GM18873 (cell line): ENCODE results near the gene HDLBP.
"Not testable (repeated sequence)": the region's sequence is repeated elsewhere in the genome, so short reads cannot be mapped to it uniquely, and the experiment has no call there.

ENCODE experiments used
- ATAC-seq: cut with Tn5 transposase; IDR thresholded peaks from one replicate; pipeline ENCODE4 v1.9.1; 2021; ENCODE audit warnings: mild to moderate bottlenecking, moderate library complexity, moderate number of reproducible peaks; ENCODE audit not compliant: unreplicated experiment, low FRiP score

The HDLBP gene

GRCh38 chr2:241278306-241278705, 37.2 kb downstream of the HDLBP start:
- not testable (repeated sequence) for ATAC-seq

- ATAC-seq = no peak
Observed at GRCh38 chr2:241275910-241276309, 39.6 kb downstream of the HDLBP start.

DNA sequence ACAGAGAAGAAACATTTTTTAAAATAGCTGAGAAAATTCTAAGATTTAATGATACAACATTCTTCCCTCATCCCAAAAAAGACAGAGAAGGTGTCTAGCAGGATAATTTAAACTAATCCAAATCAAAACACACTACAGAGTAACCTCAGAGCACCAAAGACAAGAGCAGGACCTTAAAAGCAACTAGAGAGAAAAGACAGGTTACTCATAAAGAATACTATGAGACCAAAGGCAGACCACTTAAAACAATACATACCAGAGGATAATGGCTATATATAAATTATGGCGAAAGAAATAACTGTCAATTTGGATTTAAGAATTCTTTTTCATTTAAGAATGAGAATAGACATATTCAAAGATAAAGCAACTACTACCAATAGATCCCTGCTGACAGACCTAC, 40.0 kb downstream of the HDLBP start:
- no peak for ATAC-seq

GRCh38 chr2:241274127-241274526, 41.3 kb downstream of the HDLBP start:
- ATAC-seq = no peak

DNA sequence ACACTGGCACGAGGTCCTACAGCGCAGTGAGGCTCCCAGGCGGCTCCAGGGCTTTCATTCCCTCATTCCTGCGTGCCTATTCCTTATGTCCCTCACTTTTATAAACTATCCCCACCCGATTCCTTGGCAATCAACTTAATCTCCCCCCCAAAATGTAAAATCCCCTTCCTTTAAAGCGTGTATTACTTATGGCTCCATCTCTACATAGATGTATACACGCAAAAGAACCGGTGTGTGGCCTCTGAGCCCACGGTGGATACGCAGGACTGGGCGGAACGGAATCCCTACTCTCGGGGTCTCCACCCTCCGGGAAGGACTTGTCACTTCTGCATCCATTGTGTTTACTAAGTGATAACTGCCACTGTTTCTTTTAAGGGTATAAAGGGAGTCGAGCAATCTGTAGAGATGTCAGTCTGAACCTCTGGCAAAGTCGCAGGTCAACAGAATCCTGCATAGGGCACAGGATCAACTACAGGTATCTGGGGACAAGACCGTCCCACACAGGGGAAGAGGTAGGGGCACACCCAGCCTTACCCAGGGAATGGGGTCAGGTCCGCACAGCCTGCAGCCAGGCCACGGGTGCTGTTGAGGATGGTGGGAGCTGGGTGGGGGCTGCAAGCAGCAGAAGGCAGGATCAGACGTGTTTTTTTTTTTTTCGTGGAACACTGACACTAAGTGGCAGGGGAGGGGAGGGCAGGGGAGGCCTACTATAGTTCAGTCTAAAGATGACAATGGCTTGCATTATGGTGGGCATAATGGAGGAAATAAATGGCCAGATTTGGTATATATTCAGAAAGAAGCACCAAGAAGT, 42.1 kb downstream of the HDLBP start:
- no peak for ATAC-seq

- no peak for ATAC-seq
Observed at GRCh38 chr2:241272303-241273209, 42.9 kb downstream of the HDLBP start.

DNA sequence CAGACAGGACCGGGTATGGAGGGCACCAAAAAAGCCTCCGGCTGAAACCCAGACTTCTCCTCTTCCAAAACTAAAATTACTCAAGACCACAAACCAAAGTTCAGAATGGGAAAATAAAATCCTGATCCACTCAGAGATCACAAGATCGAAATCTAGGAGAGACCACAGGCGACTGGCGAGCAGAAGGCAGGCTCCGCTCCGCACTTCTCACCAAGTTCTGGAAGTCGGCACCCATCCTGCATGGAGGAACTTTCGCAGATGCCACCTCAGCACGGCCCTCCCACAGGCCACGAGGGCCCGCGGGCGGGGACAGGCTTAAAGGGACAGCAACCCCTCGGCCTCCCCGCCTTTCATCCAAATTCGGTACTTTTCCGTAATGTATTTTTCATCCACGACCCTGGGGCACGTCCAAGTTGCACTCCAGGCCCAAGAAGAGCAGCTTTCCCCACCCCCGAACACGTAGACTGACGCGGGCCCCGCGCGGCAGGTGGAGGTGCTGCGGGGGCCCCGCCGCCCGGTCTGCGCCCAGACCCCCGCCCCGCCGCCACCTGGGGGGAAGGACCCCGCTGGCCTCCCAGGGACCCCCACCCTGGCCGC, 43.7 kb downstream of the HDLBP start:
- no peak for ATAC-seq

- no peak for ATAC-seq
Observed at GRCh38 chr2:241270531-241270930, 44.9 kb downstream of the HDLBP start.

- no peak for ATAC-seq
Observed at GRCh38 chr2:241269707-241270520, 45.6 kb downstream of the HDLBP start.

DNA sequence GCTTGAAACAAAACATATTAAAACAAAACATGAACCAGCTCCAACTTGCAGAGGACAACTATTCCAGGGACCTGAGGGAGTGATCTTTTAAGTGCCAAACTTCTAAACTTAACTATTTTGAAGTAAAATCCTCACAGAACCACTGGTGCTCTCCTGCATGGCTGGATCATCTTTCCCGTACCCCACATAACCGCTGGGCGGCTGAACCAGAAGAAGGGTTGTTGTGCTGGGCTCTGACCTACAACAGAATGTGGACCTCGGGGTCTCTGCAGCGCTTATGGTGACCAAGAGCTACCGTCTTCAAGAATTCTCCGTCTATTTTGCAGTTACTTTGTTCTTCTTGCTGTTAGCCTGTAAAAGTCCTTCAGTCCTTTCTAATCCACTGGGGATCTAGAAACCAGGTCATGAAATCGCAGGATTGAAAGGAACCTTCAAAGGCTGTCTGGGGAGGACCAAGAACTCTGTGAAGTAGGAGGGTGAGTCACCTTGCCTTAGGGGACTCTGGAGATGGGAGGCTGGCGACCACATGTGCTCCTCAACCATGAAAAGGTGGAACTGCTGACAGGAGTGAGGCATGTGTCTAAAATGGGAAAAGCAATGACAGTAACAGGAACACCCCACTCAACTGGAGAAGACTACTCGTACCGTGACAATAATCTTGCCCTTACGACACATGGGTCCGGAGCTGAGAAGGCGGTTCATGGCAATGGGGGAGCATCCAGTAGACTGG, 46.6 kb downstream of the HDLBP start:
- no peak for ATAC-seq

GRCh38 chr2:241268306-241268705, 47.2 kb downstream of the HDLBP start:
- ATAC-seq = no peak

GRCh38 chr2:241267249-241268067, 48.0 kb downstream of the HDLBP start:
- no peak for ATAC-seq

DNA sequence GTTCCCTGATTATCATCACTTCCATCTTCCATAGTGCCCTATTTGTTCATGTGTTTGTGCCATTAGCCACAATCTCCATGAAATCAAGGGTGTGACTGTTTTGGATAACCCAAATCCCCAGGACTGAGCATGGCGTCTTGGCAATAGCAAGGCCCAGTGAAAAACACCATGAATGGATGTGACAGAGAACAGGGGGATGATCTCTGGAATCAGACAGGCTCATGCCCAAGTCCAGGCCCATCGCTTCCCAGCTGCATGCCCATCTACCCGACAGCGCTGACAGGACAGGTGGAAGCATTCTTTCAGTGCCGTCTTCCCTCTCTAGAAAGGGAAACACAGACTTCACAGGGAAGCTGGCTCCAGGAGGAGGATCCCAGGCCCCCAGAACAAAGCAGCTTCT, 50.0 kb downstream of the HDLBP start:
- ATAC-seq = no peak

DNA sequence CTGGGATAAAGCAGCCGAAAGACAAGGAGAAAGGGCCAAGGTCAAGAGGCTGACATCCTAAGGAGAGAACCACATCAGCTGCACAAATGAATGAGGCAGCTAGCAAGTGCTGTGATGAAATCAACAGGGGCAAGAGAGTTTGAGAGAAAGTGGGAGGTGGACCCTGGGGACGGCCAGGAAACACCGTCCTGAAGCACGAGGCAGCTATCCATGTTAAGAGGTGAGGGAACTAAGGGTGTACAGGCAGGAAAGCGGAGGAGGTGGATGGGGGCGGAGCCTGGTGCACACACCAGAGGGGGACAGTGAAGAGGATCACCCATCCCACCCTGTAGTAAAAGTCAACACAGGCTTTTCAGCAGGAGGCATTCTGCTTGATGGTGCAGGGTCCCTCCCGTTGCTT, 52.4 kb downstream of the HDLBP start:
- ATAC-seq = no peak

- ATAC-seq = no peak
Observed at GRCh38 chr2:241261628-241262027, 53.8 kb downstream of the HDLBP start.

DNA sequence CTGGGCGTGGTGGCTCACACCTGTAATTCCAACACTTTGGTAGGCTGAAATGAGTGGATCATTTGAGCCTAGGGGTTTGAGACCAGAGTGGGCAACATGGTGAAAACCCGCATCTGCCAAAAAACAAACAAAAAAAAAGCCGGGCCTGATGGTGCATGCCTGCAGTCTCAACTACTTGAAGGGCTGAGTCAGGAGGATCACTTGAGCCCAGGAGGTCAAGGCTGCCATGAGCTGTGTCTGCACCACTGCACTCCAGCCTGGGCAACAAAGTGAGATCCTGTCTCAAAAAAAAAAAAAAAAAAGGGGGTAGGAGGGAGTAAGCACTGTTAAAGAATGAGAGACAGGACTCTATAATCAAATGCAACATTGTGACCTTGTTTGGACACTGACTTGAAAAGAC, 54.6 kb downstream of the HDLBP start:
- ATAC-seq = no peak

GRCh38 chr2:241258505-241259280, 56.8 kb downstream of the HDLBP start:
- ATAC-seq = no peak

- ATAC-seq = no peak
Observed at GRCh38 chr2:241257419-241258032, 57.9 kb downstream of the HDLBP start.
